Epithelial cell of esophagus (primary cell): ENCODE results near the gene ZNF586.
"Not testable (repeated sequence)": the region's sequence is repeated elsewhere in the genome, so short reads cannot be mapped to it uniquely, and the experiment has no call there.

ENCODE experiments used
- DNase-seq: peaks from one replicate; pipeline ENCODE4 v3.0.0; 2010; ENCODE audit warnings: low read depth
- H3K4me3 ChIP-seq: 2 replicates; pipeline ENCODE4 v1.5.1; 2011; ENCODE audit warnings: mild to moderate bottlenecking, low read length, control low read depth
- TF ChIP-seq, protein P1 (sequence below): IDR thresholded peaks from 2 replicates; pipeline ENCODE4 v1.5.1; 2011; ENCODE audit warnings: low read depth, mild to moderate bottlenecking, low read length, control low read depth, inconsistent platforms; ENCODE audit not compliant: insufficient read depth; ENCODE audit errors: missing control alignments

The ZNF586 gene

DNA sequence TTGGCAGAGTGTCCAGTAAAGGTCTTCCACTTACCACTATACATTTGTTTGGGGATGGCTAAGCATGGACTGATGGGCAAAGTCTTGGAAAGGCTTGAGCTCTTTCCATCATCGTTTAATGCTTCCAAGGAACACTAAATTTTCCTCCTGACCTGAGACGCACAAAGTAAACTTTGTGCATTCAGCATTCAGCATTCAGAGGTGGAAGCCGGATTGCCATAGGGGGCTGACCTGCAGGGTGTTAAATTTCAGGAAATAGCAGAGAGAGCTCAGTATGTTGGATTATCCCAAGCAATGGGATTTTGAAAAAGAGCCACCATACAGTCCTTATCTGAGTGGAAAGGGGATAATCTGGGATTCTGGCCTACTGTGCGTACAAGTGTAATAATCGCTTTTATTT, 31.2 kb downstream of the ZNF586 start:
- H3K4me3 ChIP-seq = no peak overlapping the region
- TF ChIP-seq, protein P1, sequence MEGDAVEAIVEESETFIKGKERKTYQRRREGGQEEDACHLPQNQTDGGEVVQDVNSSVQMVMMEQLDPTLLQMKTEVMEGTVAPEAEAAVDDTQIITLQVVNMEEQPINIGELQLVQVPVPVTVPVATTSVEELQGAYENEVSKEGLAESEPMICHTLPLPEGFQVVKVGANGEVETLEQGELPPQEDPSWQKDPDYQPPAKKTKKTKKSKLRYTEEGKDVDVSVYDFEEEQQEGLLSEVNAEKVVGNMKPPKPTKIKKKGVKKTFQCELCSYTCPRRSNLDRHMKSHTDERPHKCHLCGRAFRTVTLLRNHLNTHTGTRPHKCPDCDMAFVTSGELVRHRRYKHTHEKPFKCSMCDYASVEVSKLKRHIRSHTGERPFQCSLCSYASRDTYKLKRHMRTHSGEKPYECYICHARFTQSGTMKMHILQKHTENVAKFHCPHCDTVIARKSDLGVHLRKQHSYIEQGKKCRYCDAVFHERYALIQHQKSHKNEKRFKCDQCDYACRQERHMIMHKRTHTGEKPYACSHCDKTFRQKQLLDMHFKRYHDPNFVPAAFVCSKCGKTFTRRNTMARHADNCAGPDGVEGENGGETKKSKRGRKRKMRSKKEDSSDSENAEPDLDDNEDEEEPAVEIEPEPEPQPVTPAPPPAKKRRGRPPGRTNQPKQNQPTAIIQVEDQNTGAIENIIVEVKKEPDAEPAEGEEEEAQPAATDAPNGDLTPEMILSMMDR = no peak
- no peak for DNase-seq

DNA sequence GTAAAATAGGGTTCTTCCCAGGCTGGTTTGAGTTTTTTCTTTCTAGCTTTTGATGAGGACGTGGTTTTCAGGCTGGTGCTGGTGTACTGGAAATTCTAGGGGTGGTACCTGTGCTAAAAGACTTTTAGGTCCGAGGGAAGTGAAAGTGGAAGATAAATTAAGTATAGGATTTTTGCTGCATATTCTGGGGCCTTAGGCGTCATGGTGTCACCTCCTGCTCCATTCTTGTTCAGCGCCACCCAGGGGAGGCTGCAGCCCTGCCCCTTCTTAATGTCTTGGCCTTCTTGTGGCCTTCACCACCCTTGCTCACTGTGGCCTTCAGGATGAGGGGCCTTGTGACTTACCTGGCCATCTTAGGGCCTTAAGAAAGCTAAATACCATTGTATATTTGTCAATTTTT, 32.8 kb downstream of the ZNF586 start:
- no peak for DNase-seq
- TF ChIP-seq, protein P1 = no peak
- H3K4me3 ChIP-seq = no peak overlapping the region

DNA sequence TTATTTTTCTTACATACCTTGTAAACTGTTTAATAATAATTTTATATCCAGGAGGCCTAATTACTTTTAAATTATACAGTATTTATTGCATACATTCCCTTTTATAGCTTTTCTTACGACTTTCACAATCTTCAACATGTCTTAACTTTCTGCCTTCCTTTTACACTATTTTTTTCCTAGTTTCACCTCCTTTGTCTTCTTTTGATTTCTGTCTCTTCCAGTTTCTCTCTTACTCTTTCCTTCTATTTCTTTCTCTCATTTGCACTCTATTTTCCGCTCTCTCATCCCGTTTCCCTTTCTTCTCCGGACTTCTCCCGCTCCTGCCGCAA, 33.8 kb downstream of the ZNF586 start:
- H3K4me3 ChIP-seq = peak overlapping the region; percentile 66
- no peak for DNase-seq
- TF ChIP-seq, protein P1 = no peak

DNA sequence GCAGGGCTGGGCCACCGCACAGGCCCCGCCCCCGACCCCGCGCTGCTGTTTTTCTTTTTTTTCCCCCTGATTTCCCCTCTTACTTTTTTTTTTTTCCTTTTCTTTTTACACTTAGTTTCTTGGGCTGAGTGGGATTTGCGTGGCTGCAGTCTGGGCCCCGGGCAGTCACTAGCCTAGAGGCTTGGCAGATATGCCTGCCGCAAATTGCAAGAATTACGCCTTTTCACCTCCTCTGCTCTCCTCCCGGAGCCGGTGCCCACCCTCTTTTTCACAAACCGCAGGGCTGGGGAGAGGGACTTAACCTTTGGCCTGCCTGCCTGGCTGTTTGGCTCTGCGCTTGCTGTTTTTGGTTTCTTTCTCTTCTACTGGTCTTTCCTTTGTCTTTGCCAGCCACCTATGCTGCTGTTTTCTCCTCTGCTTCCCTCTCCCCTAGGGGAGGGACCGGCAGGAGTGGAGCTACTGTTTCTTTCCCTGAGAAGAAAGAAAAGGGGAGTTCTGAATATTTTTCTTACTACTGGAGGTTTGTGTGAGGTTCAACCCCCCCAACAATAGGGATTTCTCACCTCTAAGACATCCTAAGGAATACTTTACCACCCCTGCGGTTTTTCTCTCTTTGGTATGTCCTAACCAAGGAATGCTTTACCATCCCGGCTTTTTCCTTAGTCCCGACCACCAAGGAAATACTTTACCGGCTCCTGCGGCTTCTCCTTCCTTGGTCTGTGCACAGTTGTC, 34.3 kb downstream of the ZNF586 start:
- peak; percentile 67 for DNase-seq
- TF ChIP-seq, protein P1 = no peak
- H3K4me3 ChIP-seq = peak overlapping the region; percentile 66

DNA sequence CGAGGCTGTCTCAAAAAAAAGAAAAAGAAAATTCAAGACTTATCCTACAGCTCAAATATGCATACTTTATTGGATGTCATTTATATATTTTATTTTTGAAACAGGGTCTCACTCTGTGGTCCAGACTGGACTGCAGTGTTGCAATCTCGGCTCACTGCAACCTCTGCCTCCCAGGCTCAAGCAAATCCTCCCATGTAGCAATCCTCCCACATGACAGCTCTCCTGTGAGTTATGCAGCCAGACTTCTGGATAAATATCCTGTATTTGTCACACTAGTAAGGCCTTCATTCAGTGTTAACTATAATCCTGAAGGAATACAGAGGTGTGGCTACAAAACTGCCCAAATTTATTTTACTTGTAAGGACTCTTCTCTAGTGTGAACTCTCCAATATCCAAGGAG, 38.1 kb downstream of the ZNF586 start:
- TF ChIP-seq, protein P1 = no peak
- peak; percentile 43 for DNase-seq

DNA sequence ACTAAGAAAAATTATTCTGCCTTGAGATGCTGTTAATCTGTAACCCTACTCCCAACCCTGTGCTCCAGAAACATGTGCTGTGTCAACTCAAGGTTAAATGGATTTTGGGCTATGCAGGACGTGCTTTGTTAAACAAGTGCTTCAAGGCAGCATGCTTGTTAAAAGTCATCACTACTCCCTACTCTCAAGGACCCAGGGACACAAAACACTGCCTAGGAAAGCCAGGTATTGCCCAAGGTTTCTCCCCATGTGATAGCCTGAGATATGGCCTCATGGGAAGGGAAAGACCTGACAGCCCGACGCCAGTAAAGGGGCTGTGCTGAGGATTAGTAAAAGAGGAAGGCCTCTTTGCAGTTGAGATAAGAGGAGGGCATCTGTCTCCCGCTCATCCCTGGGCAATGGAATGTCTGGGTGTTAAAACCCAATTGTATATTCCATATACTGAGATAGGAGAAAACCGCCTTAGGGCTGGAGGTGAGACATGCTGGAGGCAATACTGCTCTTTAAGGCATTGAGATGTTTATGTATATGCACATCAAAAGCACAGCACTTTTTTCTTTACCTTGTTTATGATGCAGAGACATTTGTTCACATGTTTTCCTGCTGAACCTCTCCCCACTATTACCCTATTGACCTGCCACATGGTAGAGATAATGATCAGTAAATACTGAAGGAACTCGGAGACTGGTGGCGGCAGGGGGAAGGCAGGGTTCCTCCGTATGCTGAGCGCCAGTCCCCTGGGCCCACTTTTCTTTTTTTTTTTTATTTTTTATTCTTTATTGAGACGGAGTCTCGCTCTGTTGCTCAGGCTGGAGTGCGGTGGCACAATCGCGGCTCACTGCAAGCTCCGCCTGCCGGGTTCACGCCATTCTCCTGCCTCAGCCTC, 41.2 kb downstream of the ZNF586 start:
- DNase-seq, H3K4me3 ChIP-seq: not testable (repeated sequence)

More for the DNA sequence above, 38.1 kb downstream of the ZNF586 start:
- H3K4me3 ChIP-seq = no peak overlapping the region

DNA sequence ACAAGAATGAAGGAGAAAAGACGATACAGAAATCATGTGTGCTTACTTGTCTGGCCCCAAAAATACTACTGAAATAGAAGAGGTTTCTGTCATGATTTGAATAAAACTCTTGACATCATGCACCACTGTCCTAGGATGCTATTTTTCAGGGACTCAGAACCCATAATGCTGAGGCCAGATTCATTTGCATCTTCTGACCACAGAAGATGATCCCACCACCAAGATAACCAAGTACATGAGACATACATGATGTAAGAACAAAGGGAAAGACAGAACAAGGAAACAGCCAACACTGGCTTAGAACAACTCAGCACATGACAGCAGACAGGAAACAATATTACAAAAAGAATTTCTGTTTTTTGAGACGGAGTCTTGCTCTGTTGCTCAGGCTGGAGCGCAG, 42.8 kb downstream of the ZNF586 start:
- no peak for DNase-seq
- H3K4me3 ChIP-seq = no peak overlapping the region
- TF ChIP-seq, protein P1 = no peak

DNA sequence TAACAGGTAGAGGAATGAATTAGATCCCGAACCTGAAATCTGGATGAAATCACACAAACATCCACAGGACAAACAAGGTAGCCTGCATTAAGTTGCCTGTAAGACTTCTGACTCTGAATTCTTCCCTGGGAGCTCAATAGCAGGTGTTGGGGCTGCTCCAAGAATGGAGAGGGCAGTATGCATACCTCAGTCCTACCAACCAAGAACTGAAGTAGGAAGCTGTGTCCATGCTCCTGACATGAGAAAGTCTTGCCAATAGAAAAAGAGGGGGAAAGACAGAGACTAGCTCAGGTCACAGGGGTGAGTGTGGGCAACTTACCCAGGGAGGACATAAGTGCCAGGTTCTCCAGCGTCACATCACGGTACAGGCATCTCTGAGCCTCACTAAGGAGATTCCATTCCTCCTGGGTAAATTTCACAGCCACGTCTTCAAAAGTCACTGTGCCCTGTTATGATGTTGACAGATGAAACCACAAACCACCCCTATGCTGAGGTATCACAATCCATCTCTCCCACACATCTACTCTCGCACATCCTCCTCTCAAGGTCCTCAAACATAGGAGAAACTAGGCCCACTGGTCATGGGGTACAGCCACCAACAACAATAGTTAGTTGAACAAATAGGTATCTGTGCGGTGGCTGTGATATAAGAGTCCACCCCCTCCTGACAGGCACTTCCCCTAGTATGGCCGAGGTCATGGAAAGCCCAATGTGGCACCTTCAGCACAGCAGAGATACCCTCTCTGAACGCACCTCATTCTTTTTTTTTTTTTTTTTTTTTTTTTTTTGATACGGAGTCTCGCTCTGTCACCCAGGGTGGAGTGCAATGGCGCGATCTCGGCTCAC, 43.7 kb downstream of the ZNF586 start:
- H3K4me3 ChIP-seq = peak overlapping the region; percentile 90
- DNase-seq = not testable (repeated sequence)
